Measurements from ENCODE around the gene IL2RG. TPM values are rescaled to one million over a fixed set of nuclear protein-coding genes. Genes with fewer than 3 reads are reported as not detected.

IL2RG gene
- total RNA-seq, 2 donors from 2014 or later = 4.9 to 14.2 TPM

DNA sequence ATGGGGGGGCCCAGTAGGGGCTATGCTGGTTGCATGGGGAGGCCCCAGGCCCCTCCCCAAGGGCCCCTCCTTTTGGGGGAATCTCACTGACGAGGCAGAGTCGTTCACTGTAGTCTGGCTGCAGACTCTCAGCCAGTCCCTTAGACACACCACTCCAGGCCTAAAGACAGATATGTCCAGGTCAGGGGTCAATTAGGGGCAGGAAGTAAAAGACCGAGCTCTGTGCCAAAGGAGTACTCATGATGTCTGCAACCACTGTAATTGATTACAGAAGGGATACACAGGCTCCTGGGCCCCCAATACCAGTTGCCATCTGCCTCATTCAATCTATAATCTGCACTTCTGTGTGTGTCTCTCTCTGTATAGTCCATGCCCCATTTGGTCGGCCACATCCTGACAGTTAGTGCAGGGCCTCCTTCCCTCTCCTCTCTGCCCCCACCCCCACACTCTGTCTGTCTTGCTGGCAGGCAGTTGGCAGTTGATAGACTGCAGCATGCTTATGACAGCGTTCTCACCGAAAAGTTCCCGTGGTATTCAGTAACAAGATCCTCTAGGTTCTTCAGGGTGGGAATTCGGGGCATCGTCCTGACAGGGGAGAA lies 3.5 kb downstream of the IL2RG start:
- TF ChIP-seq, protein P1, sequence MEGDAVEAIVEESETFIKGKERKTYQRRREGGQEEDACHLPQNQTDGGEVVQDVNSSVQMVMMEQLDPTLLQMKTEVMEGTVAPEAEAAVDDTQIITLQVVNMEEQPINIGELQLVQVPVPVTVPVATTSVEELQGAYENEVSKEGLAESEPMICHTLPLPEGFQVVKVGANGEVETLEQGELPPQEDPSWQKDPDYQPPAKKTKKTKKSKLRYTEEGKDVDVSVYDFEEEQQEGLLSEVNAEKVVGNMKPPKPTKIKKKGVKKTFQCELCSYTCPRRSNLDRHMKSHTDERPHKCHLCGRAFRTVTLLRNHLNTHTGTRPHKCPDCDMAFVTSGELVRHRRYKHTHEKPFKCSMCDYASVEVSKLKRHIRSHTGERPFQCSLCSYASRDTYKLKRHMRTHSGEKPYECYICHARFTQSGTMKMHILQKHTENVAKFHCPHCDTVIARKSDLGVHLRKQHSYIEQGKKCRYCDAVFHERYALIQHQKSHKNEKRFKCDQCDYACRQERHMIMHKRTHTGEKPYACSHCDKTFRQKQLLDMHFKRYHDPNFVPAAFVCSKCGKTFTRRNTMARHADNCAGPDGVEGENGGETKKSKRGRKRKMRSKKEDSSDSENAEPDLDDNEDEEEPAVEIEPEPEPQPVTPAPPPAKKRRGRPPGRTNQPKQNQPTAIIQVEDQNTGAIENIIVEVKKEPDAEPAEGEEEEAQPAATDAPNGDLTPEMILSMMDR (IDR thresholded peaks at IDR 0.05) = no peak
- H3K4me3 ChIP-seq = no peak overlapping the region
- no peak overlapping the region for H3K27ac ChIP-seq
- no peaks in the 10 kb centered on the region for H3K36me3 ChIP-seq
- no peaks in the 10 kb centered on the region for H3K27me3 ChIP-seq (replicated peaks; ENCODE audit: insufficient read depth)
- no peaks in the 10 kb centered on the region for H3K9me3 ChIP-seq
- ATAC-seq (ENCODE audit: insufficient number of reproducible peaks, low FRiP score, low read depth) (no peak), DNase-seq (ENCODE audit: low spot score) (no peak)
- H3K4me1 ChIP-seq (ENCODE audit: control insufficient read depth in 1 of 2, low read depth in 2 of 2) = no peaks in the 10 kb centered on the region

- H3K4me3 ChIP-seq = no peak overlapping the region
- DNase-seq (ENCODE audit: low spot score) = no peak
- ATAC-seq (ENCODE audit: insufficient number of reproducible peaks, low FRiP score, low read depth) = no peak
- H3K27me3 ChIP-seq (replicated peaks; ENCODE audit: insufficient read depth) = no peaks in the 10 kb centered on the region
- TF ChIP-seq, protein P1 (IDR thresholded peaks at IDR 0.05) = no peak
- H3K36me3 ChIP-seq = no peaks in the 10 kb centered on the region
- H3K27ac ChIP-seq = no peak overlapping the region
- H3K9me3 ChIP-seq = no peaks in the 10 kb centered on the region
- H3K4me1 ChIP-seq (ENCODE audit: control insufficient read depth in 1 of 2, low read depth in 2 of 2) = no peaks in the 10 kb centered on the region
These were observed 4.1 kb downstream of the IL2RG start for GRCh38 chrX:71107245-71107644.

DNA sequence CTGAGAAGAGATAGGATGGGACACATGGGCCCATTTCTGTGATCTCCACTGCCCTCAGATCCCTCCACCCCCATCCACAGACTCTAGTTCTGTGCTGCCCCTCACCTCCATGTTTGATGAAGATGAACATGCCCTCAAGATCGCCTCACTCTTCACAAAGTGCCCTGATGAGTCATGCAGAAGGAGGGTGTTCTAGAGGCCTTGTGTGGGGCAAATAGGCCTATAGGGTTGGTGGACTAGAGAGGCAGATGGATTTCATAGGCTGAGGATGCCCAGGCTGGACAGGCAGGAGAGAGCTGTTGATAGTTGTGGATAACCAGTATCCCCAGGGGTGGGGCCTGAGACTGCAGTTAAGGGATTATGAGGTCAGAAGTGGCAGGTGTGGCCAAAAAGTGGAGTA lies 5.0 kb downstream of the IL2RG start, which contains the start of gene CXorf65:
Gene CXorf65 (minus strand): TSS at position 314 of the 400 bp plus-strand sequence. CDS start 184 bp downstream, at position 130.
- Histone ChIP-seq H3K27ac (no peak within 1 kb of the TSS), H3K27me3 (replicated peaks; ENCODE audit: insufficient read depth) (no peaks in the 10 kb centered on the region), H3K36me3 (no peaks in the 10 kb centered on the region), H3K4me1 (ENCODE audit: control insufficient read depth in 1 of 2, low read depth in 2 of 2) (no peaks in the 10 kb centered on the region), H3K9me3 (no peaks in the 10 kb centered on the region), H3K4me3 (no peak within 1 kb of the TSS)
- DNase-seq (ENCODE audit: low spot score) (no peak), ATAC-seq (ENCODE audit: insufficient number of reproducible peaks, low FRiP score, low read depth) (no peak)
- TF ChIP-seq, protein P1 (IDR thresholded peaks at IDR 0.05) = no peak

DNA sequence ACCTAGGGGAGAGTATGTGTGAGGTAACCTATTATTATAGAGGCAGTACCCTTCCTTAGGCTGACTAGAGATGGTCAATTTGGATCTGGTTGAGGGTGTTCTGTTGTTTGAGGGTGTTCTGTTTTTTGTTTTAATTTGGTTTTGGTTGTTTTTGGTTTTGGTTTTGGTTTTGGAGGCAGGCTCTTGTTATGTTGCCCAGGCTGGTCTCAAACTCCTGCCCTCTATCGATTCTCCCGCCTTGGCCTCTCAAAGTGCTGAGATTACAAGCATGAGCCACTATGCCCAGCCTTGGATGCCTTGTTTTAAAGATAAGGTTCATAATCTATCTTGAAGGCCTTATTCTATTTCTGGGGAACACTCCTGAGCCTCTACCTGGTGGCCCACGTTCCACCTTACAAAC lies 5.7 kb downstream of the IL2RG start:
- no peaks in the 10 kb centered on the region for H3K9me3 ChIP-seq
- TF ChIP-seq, protein P1 (IDR thresholded peaks at IDR 0.05) = no peak
- no peaks in the 10 kb centered on the region for H3K4me1 ChIP-seq (ENCODE audit: control insufficient read depth in 1 of 2, low read depth in 2 of 2)
- ATAC-seq (ENCODE audit: insufficient number of reproducible peaks, low FRiP score, low read depth) (no peak), DNase-seq (ENCODE audit: low spot score) (no peak)
- no peaks in the 10 kb centered on the region for H3K27me3 ChIP-seq (replicated peaks; ENCODE audit: insufficient read depth)
- no peak overlapping the region for H3K27ac ChIP-seq
- no peak overlapping the region for H3K4me3 ChIP-seq
- H3K36me3 ChIP-seq = no peaks in the 10 kb centered on the region

GRCh38 chrX:71103110-71103983 lies 8.0 kb downstream of the IL2RG start:
- TF ChIP-seq, protein P1 (IDR thresholded peaks at IDR 0.05) = no peak
- H3K27me3 ChIP-seq (replicated peaks; ENCODE audit: insufficient read depth) = no peaks in the 10 kb centered on the region
- no peaks in the 10 kb centered on the region for H3K4me1 ChIP-seq (ENCODE audit: control insufficient read depth in 1 of 2, low read depth in 2 of 2)
- no peaks in the 10 kb centered on the region for H3K36me3 ChIP-seq
- no peak for ATAC-seq (ENCODE audit: insufficient number of reproducible peaks, low FRiP score, low read depth)
- DNase-seq (ENCODE audit: low spot score) = no peak
- no peak overlapping the region for H3K27ac ChIP-seq
- H3K9me3 ChIP-seq = no peaks in the 10 kb centered on the region
- H3K4me3 ChIP-seq = no peak overlapping the region

All from thoracic aorta (tissue), 2 donors.